HG02763 (cell line): ENCODE measurements around the gene TUBB.

Experiments
- ATAC-seq: cut with Tn5 transposase; IDR thresholded peaks from one replicate; pipeline ENCODE4 v1.9.1; 2021; ENCODE audit warnings: mild to moderate bottlenecking, moderate library complexity; ENCODE audit not compliant: unreplicated experiment

The TUBB gene

GRCh38 chr6:30719791-30720737 is at the start of gene TUBB:
Gene TUBB (plus strand): TSS chr6:30720352. CDS start chr6:30720507, 155 bp downstream.
- peak; percentile 42 for ATAC-seq

DNA sequence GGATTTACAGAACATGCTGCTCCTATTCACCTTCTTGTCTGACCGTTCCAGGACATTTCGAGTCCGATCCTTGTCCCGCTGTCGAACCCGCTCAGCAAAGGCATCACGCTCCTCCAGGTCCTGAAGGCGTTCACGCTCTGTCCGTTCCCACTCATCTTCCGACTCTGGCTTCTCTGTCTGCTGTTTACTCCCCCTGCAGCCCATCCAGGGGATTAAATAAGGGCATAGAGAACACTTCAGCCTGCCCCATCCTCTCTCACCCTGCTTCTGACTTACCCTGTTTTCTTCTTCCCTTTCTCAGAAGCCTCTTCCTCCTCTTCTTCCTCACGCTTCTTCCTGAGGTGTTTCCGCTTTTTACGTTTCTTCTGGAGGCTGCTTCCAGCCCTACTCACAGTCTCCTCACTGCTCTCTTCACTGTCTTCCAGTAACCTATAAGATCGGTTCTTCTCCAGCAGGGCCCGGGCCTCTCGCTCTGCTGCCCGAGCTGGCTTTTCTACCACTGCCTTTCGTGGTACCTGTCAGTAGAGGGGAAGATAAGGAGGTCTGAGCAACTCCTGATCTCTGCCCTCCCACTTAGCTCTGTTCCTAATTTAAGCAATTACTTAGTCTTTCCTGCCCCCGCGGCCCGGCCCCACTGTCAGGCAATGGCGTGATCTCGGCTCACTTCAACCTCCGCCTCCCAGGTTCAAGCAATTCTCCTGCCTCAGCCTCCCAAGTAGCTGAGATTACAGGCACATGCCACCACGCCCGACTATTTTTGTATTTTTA is 49.2 kb upstream of the TUBB start:
- ATAC-seq: no peak

DNA sequence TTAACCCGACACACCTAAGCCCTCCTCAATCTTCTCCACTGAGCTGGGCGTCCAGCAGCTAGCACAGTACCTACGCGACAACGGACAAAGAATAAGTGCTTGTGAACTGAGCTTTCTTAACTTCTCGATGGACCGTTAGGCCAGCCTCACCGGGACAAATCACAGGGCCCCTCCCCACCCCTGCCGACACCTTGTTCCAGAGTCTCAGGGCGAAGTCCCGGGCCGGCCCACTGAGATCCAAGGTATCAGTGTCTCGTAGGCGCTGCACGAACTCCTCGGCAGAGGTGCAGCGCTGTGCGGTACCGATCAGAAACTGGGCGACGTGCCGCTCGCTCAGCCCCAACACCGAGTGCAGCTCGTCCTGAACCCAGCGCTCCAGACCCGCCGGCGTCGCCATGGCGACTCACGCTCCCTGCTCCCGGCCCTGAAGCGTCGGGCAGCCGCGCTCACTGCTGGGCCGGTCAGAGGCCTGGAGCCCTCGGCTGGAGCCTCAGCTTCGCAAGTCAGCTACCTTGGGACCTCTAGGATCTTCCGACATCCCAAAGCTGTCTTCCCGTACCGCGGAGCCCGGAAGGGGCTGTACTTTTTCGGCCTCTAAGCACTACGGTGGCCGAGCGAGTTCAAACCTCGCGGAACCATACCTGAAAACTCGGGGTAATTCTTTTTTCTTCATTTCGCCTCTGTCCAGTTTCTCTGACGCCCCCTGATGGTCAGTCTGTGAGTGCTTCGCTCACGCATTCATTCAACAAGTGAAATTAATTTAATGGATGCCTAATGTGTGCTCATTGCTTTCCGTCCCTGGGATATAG is 47.5 kb upstream of the TUBB start, which contains the start of gene DHX16:
TSS of gene DHX16 (minus strand) at position 562 of the 809 bp plus-strand sequence. CDS start at position 397, 165 bp downstream.
- ATAC-seq: peak; percentile 74

DNA sequence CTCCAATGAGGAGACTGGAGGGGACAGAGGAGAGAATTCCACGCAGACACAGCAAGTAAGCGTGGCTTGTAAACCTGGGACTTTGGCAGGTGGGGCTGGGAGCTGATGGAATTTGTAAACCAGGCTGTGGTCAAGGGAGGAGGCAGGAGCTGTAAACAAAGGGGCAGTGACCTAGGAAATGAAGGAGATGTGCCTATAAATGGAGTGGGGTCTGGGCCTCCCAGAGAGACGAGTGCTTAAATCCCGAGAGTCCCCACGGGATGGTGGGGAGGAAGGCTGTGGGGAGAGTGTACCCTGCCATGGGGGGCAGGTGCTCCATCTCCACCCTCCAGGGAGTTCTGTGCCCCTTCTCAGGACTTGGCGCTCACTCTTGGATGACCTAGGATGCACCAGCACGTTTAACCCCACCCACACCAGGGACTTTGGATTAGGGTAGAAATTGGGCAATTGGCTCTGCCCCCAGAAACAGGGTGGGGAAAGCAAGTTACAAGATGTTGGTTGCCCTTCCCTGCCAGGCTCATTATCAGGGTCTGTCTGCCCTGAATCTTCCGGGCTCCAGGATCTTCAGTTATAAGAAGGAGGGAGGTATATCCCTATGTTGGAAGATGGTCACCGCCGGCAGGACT is 43.4 kb upstream of the TUBB start:
- no peak for ATAC-seq

DNA sequence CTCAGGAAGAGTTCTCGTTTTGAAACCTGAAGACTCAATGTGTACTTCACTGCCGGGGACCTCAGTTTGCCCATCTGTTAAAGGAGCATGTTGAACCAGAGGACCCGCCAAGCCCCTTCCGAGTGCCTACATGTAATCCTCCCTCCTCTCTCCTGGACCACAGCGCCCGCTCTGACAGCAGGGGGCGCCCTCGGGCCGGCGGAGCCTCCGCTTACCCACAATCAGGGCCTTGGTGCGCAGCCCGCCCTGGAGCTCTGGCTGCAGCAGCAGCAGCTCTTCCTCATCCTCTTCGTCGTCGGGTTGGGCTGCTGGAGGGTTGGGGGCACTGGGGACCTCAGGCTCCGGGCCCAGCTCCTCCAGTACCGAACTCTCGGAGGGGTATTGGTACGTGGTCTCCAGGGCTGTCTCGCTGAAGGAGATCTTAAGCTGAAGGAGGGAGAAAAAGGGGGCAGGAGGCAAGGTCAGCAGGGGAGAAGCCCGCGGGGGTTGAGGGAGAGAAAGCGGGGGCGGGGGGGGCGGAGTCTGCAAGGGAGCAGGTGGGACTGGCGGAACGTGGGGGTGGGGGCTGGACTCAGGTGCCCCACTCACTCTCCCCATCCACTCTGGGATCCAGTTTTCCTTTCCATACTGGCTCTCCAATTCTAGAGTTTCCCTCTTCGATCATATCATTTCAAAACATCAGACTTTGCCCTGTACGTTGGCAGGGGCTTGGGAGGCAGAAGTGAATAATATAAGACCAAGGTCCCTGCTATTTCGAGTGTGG is 41.0 kb upstream of the TUBB start:
- ATAC-seq: peak; percentile 31

DNA sequence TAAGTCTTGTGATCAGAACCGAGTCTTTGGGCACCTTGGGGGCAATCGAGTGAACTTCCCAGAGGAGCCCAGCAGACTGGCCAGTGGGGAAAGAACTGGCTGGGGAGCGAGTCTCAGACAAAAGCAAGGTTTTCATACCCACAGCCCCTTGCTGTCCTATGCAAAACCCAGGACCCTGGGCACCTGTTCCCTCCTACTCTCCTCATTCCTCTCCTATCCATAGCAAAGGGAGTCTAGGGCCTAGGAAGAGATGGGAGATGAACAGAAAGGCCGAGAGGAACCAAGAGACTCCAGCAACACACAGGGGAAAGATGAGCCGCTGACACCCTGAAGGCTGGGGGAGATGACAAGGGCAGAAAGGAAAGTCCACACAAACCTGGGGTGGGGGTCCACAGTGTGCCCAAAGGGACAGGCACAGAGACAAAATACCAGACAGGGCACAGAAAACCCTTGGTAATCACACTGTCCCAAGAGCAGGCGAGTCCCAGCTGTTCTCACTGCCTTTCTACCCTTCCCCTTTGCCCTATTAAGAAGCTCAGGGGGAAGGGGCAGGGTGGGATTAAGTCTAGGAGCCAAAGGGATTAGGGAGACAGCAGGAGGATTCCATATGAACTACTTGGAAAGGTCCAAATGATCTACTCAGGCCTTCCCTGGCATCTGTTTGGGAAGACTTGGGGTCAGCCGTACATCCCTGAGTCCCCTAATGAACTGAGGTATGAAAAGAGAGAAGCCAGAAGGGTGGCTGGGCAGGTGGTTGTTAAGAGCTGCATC is 40.2 kb upstream of the TUBB start:
- no peak for ATAC-seq

- ATAC-seq: no peak
Measured at GRCh38 chr6:30681766-30682142, 38.4 kb upstream of the TUBB start.

DNA sequence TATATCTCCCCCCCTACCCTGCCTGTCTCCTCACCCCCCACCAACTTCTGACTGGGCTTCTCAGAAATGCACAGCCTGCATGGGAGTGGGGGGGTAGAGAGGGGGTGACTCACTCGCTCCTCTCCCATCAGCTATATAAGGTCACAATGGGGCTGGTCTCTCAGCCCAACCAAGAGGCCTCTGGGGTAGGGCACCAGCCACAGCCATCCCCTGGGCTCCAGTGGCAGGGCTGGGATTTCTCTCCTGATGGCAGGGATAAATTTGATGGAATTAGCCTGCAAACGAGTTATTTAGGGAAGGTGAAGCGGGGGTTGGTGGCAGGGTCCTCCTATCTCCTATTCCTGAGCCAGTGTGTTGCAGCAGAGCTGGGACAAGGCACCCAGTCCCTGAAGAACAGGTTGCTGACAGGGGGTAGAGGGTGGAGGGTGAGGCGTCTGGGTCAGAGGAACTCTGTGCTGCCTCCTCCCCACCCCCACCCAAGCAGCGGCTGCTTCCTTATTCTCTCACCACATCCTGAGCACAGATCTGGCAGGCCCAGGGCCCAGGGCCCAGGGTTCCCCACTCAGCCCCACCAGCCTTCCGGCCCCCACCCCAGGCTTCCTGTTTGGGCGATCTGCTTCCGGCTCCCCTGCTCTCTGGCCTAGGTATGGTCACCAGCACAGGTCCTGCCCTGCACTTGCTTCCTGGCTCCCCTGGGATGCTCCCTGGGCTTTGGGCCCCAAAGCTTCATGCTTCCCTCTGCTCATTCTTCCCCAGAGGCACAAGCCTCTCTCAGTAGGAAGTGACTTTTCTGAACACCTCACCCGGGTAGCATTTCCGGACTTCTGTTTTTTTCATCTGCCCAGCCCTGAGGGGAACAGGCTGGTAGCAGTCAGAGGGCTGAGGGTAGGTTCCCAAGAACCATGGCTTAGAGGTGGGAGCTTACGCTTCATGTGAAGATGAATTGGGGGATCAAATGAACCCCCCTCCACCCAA is 37.7 kb upstream of the TUBB start:
- peak; percentile 34 for ATAC-seq

GRCh38 chr6:30683183-30683979 is 36.8 kb upstream of the TUBB start:
- no peak for ATAC-seq

GRCh38 chr6:30683980-30684338 is 36.2 kb upstream of the TUBB start:
- ATAC-seq: no peak

- ATAC-seq: no peak
Measured at GRCh38 chr6:30684386-30685156, 35.6 kb upstream of the TUBB start.

GRCh38 chr6:30685157-30686008 is 34.8 kb upstream of the TUBB start:
- no peak for ATAC-seq

DNA sequence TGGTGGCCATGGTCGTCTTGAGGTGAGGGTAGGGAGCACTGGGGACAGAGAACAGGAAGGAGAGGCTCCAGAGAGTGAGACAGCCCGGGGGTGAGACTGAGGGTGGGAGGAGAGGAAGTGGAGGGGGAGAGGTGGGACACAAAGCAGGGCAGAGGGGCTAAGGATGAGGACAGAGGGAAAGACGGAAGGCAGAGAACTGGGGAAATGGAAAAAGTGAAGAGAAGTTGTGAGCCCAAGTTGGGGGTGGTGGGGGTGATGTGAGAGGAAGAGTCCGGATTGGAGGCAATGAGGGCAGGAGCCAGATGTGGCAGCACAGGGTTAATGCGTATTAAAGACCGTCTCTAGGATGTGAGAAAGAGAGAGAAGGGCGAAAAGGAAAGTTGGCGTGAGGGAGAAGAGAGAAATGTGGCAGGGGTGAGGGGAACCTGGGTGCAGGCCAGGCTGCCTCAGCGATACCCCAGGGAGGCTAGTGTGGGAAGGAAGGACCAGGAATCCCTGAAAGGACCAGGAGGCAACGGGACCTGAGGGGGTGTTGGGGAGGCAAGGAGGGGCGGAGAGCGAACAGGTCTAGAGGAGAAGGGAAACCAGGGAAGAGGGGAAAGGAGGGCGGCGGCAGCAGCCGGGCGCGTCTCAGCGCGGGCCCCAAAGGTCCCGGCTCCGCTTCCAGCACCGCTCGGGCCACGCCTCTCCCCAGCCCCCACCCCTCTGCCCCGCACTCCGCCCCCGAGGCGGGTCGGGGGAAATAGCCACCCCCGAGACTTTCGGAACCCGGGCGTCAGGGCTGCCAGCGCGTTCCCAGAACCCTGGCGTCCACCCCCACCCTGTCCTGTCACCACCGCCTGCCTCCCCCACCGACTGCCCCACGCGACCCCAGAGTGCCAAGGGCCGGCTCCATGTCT is 33.9 kb upstream of the TUBB start, which contains the start of gene PPP1R18:
TSS of gene PPP1R18 (minus strand) at position 637 of the 899 bp plus-strand sequence. CDS start at position 10, 627 bp downstream.
- no peak for ATAC-seq
